K562 (cell line): ENCODE results near the gene CDKL1. TPM values are rescaled to one million over a fixed set of nuclear protein-coding genes. Genes with fewer than 3 reads are reported as not detected.

ENCODE experiments used
- ATAC-seq: fragments of 200-7000 bp; cut with Tn5 transposase; 3 replicates; pipeline ENCODE4 v1.9.1; 2020; ENCODE audit warnings: moderate library complexity
- BruUV-seq: library from RNA; stranded (reverse); fragments of 400-500 nt; replicated peaks from 2 replicates; lab custom pipeline; 2021; lab: Mats Ljungman, UMichigan
- CTCF ChIA-PET: fragments of 300-600 bp; formaldehyde crosslinking; extraction: SDS; loops from one replicate; lab custom pipeline; 2021; ENCODE audit warnings: low intra/inter-chr PET ratio; lab: Yijun Ruan, JAX
- POLR2A ChIA-PET: fragments of 300-600, 350-650 bp; sonication (Branson Sonifier 250); formaldehyde crosslinking; extraction: SDS; loops from one replicate; lab custom pipeline; 2021; ENCODE audit warnings: antibody characterized with exemption, inconsistent platforms; lab: Yijun Ruan, JAX
- DNase-seq, 4 experiments: peaks; one replicate each; pipeline versions ENCODE4 v3.0.0 to v3.0.0-alpha.2; 2011 to 2018; ENCODE audit warnings: low spot score in 3 of 4, mixed read lengths in 3 of 4; ENCODE audit errors: extremely low read depth in 1 of 4
- FAIRE-seq: peaks from 2 replicates; lab custom pipeline; 2011; peaks lifted over from hg19 to GRCh38; lab: Jason Lieb, UNC
- H2AFZ ChIP-seq: 2 replicates; pipeline ENCODE4 v1.6.0; 2011; ENCODE audit warnings: low read depth, low read length, control low read depth, inconsistent platforms
- H3K27ac ChIP-seq: fragments of 200-600 bp; 3 replicates; pipeline ENCODE4 v1.8.0; 2011; ENCODE audit warnings: low read depth, mild to moderate bottlenecking, control low read depth, inconsistent platforms, low read length, moderate library complexity, mixed read lengths; ENCODE audit errors: extremely low read depth
- H3K27me3 ChIP-seq, 2 experiments: fragments of 300-600 bp in 1 of 2; 2 replicates in 1 of 2; 3 replicates in 1 of 2; pipeline versions ENCODE4 v1.6.0 to v1.8.0; 2011; ENCODE audit warnings: inconsistent platforms in 2 of 2, low read length in 2 of 2, mild to moderate bottlenecking in 1 of 2, mixed read lengths in 1 of 2, moderate library complexity in 1 of 2; ENCODE audit not compliant: control insufficient read depth in 2 of 2, insufficient read depth in 2 of 2
- H3K36me3 ChIP-seq: fragments of 300-600 bp; 3 replicates; pipeline ENCODE4 v1.8.0; 2011; ENCODE audit warnings: mild to moderate bottlenecking, low read length, inconsistent platforms; ENCODE audit not compliant: control insufficient read depth, insufficient read depth
- H3K4me1 ChIP-seq, 2 experiments: fragments of 200-600 bp in 1 of 2; replicated peaks in 1 of 2; 2 replicates in 1 of 2; 3 replicates in 1 of 2; pipeline versions ENCODE4 v1.5.1 to v1.8.0; 2011; ENCODE audit warnings: inconsistent platforms in 2 of 2, low read length in 2 of 2, mild to moderate bottlenecking in 1 of 2, mixed read lengths in 1 of 2, moderate library complexity in 1 of 2; ENCODE audit not compliant: control insufficient read depth in 2 of 2, insufficient read depth in 2 of 2
- H3K4me2 ChIP-seq: 2 replicates; pipeline ENCODE4 v1.6.1; 2011; ENCODE audit warnings: low read length, control low read depth, inconsistent platforms, mixed read lengths; ENCODE audit not compliant: insufficient read depth
- H3K4me3 ChIP-seq: fragments of 200-600 bp; sonication (generic), shearing (Covaris generic); 2 replicates; pipeline ENCODE4 v1.5.1; 2016; ENCODE audit warnings: control low read depth, inconsistent platforms
- H3K79me2 ChIP-seq: fragments of 200-600 bp; 3 replicates; pipeline ENCODE4 v1.8.0; 2011; ENCODE audit warnings: low read length, inconsistent platforms; ENCODE audit not compliant: control insufficient read depth, insufficient read depth
- H3K9ac ChIP-seq, 2 experiments: 2 replicates each; pipeline versions ENCODE4 v1.6.0 to v1.6.1; 2011; ENCODE audit warnings: low read depth in 2 of 2, low read length in 2 of 2, control low read depth in 1 of 2, inconsistent platforms in 1 of 2, mild to moderate bottlenecking in 1 of 2, mixed read lengths in 1 of 2; ENCODE audit not compliant: insufficient read depth in 1 of 2
- H3K9me1 ChIP-seq: one replicate; pipeline ENCODE4 v1.6.0; 2011; ENCODE audit warnings: inconsistent platforms, mild to moderate bottlenecking, low read length, moderate library complexity; ENCODE audit not compliant: control insufficient read depth, insufficient read depth
- H3K9me3 ChIP-seq: replicated peaks from 2 replicates; pipeline ENCODE4 v1.5.1; 2011; ENCODE audit warnings: low read depth, low read length, inconsistent platforms; ENCODE audit not compliant: control insufficient read depth, insufficient read depth
- H4K20me1 ChIP-seq: replicated peaks from 2 replicates; pipeline ENCODE4 v1.6.1; 2011; ENCODE audit warnings: low read length, inconsistent platforms, mixed read lengths; ENCODE audit not compliant: control insufficient read depth, insufficient read depth
- ADNP ChIP-seq: fragments of 200-800 bp; sonication (Bioruptor generic); IDR thresholded peaks from 2 replicates; pipeline ENCODE4 v1.6.1; 2016; ENCODE audit warnings: missing genetic modification characterization, missing compliant biosample characterization
- ATF7 ChIP-seq: fragments of 450-650 bp; IDR thresholded peaks from 2 replicates; pipeline ENCODE4 v1.7.1; 2014; ENCODE audit warnings: mild to moderate bottlenecking, moderate library complexity
- EGR1 ChIP-seq: fragments of 450-650 bp; conservative IDR thresholded peaks from 2 replicates; pipeline ENCODE4 v1.6.1; 2017; ENCODE audit warnings: mild to moderate bottlenecking
- MLX ChIP-seq, 2 experiments: fragments of 450-650 bp in 1 of 2; sonication (generic) in 1 of 2; formaldehyde crosslinking; conservative IDR thresholded peaks; 2 replicates each; pipeline versions ENCODE4 v1.4.0 to v1.8.1; 2020 to 2022; ENCODE audit warnings: mild to moderate bottlenecking in 1 of 2, missing genetic modification reagents in 1 of 2
- PHB ChIP-seq: fragments of 250-450 bp; sonication (Bioruptor Pico); IDR thresholded peaks from 2 replicates; pipeline ENCODE4 v1.5.0; 2021
- SOX6 ChIP-seq: fragments of 450-650 bp; IDR thresholded peaks from 2 replicates; pipeline ENCODE4 v1.6.1; 2014; ENCODE audit warnings: mild to moderate bottlenecking
- SREBF1 ChIP-seq: fragments of 150-350 bp; IDR thresholded peaks from 2 replicates; pipeline ENCODE4 v1.6.1; 2014; ENCODE audit warnings: antibody characterized with exemption, low read depth, low read length, borderline replicate concordance
- THAP7 ChIP-seq: fragments of 250-450 bp; sonication (Bioruptor Pico); IDR thresholded peaks from 2 replicates; pipeline ENCODE4 v1.5.0; 2021
- ZKSCAN8 ChIP-seq: fragments of 200-800 bp; sonication (Bioruptor generic); IDR thresholded peaks from 2 replicates; pipeline ENCODE4 v1.6.1; 2016; ENCODE audit warnings: missing genetic modification characterization, missing compliant biosample characterization
- WGBS: fragments of 100-300 bp; shearing (Covaris generic); methylation state at CpG from one replicate; pipeline ENCODE4 v1.1.6; 2016; ENCODE audit warnings: low coverage, mixed read lengths; ENCODE audit not compliant: insufficient coverage; ENCODE audit errors: missing lambda C conversion rate; 5-methylcytosine and 5-hydroxymethylcytosine counted together
- in situ Hi-C: fragments of 300-500 bp; cut with MboI; formaldehyde crosslinking; loops from 4 replicates; pipeline ENCODE4 v1.15.0; 2018; ENCODE audit warnings: inconsistent platforms, mixed read lengths
- intact Hi-C: fragments of 100-400 bp; cut with micrococcal nuclease; formaldehyde crosslinking; loops from 2 replicates; pipeline ENCODE4 v1.14.2; 2022
- polyA plus RNA-seq, 8 experiments: library from polyadenylated mRNA; depleted of rRNA in 4 of 8; stranded (reverse) in 5 of 8; unstranded in 3 of 8; fragments of >200 nt; fragmentation: Nextera tagmentation in 2 of 8; fragmentation: Illumina TruSeq in 1 of 8; extraction: Ambion mirVana in 2 of 8; extraction: Trizol in 1 of 8; gene quantifications; 2 replicates each; pipeline versions ENCODE4 v1.2.1 to v1.2.3, GENCODE V29; 2011 to 2014; ENCODE audit warnings: inconsistent platforms in 1 of 8, missing spikeins in 1 of 8
- total RNA-seq, 7 experiments: library from RNA; depleted of rRNA in 6 of 7; stranded (reverse); fragments of >200 nt in 6 of 7; fragmentation: Illumina TruSeq in 2 of 7; extraction: Trizol in 2 of 7; gene quantifications; 2 replicates each; pipeline versions ENCODE4 v1.2.1 to v1.2.3, GENCODE V29; 2011 to 2021; ENCODE audit warnings: low replicate concordance in 1 of 7
- TF ChIP-seq, protein P1 (sequence below), 2 experiments: fragments of 450-650 bp in 1 of 2; sonication (generic) in 1 of 2; formaldehyde crosslinking in 1 of 2; IDR thresholded peaks; 2 replicates each; pipeline versions ENCODE4 v1.7.1 to v1.9.0; 2016 to 2022; ENCODE audit warnings: inconsistent platforms in 1 of 2, mild to moderate bottlenecking in 1 of 2, missing genetic modification reagents in 1 of 2
- TF ChIP-seq, protein P2 (sequence below): fragments of 250-450 bp; sonication (Bioruptor Pico); IDR thresholded peaks from 2 replicates; pipeline ENCODE4 v1.9.0; 2021; ENCODE audit warnings: mild to moderate bottlenecking

CDKL1 gene
- total and polyA plus RNA-seq, 9 of the 15 experiments (the other 6 are each of a cell fraction or from before 2014, with no cell fraction given) = 2.3 to 35.0 (median 7.5) TPM

GRCh38 chr14:50334211-50334610 lies 62.5 kb downstream of the CDKL1 start:
- DNase-seq = no peak
- Histone ChIP-seq H3K27me3 (no peaks in the 10 kb centered on the region), H4K20me1 (no peaks in the 10 kb centered on the region), H3K79me2 (no peaks in the 10 kb centered on the region), H3K4me3 (no peak overlapping the region), H3K9ac (no peak overlapping the region), H2AFZ (no peak overlapping the region), H3K27ac (no peak overlapping the region), H3K9me3 (no peaks in the 10 kb centered on the region), H3K9me1 (no peaks in the 10 kb centered on the region), H3K4me2 (no peak overlapping the region), H3K4me1 (peaks cover 0 to 5% of the 10 kb centered on the region in 2 experiments; a peak in 1 of 5 replicates), H3K36me3 (peaks cover 15% of the 10 kb centered on the region; the same call in 2 of the 3 replicates)
- intact Hi-C loops (no loop called here), in situ Hi-C loops (loop anchor here (25.0 kb wide), 1 partner anchor 453 kb away; no protein-coding TSS in a partner anchor)
- 77% methylated on average over 5 of the region's 8 CpGs for WGBS
- CTCF ChIA-PET = no interaction called here
- no peak for FAIRE-seq
- POLR2A ChIA-PET = no interaction called here
- no peak for ATAC-seq
- TF ChIP-seq ZKSCAN8 (CRISPR knock-in tag) (no peak), THAP7 (CRISPR knock-in tag) (no peak), MLX (CRISPR knock-in tag; conservative IDR thresholded peaks at IDR 0.05) (no peak), ATF7 (no peak), ADNP (tag) (no peak), PHB (CRISPR knock-in tag) (no peak), EGR1 (no peak), SREBF1 (no peak), SOX6 (no peak)
- TF ChIP-seq, protein P1, sequence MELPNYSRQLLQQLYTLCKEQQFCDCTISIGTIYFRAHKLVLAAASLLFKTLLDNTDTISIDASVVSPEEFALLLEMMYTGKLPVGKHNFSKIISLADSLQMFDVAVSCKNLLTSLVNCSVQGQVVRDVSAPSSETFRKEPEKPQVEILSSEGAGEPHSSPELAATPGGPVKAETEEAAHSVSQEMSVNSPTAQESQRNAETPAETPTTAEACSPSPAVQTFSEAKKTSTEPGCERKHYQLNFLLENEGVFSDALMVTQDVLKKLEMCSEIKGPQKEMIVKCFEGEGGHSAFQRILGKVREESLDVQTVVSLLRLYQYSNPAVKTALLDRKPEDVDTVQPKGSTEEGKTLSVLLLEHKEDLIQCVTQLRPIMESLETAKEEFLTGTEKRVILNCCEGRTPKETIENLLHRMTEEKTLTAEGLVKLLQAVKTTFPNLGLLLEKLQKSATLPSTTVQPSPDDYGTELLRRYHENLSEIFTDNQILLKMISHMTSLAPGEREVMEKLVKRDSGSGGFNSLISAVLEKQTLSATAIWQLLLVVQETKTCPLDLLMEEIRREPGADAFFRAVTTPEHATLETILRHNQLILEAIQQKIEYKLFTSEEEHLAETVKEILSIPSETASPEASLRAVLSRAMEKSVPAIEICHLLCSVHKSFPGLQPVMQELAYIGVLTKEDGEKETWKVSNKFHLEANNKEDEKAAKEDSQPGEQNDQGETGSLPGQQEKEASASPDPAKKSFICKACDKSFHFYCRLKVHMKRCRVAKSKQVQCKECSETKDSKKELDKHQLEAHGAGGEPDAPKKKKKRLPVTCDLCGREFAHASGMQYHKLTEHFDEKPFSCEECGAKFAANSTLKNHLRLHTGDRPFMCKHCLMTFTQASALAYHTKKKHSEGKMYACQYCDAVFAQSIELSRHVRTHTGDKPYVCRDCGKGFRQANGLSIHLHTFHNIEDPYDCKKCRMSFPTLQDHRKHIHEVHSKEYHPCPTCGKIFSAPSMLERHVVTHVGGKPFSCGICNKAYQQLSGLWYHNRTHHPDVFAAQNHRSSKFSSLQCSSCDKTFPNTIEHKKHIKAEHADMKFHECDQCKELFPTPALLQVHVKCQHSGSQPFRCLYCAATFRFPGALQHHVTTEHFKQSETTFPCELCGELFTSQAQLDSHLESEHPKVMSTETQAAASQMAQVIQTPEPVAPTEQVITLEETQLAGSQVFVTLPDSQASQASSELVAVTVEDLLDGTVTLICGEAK (IDR thresholded peaks at IDR 0.05) = no peak
- TF ChIP-seq, protein P1 (CRISPR knock-in tag; IDR thresholded peaks at IDR 0.05) = no peak
- TF ChIP-seq, protein P2, sequence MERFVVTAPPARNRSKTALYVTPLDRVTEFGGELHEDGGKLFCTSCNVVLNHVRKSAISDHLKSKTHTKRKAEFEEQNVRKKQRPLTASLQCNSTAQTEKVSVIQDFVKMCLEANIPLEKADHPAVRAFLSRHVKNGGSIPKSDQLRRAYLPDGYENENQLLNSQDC (CRISPR knock-in tag) = no peak
- BruUV-seq = no TSS peak
